Lower leg skin (tissue), 3 donors: ENCODE data around the gene MLST8.

Experiments used
- POLR2A ChIP-seq, 2 donors: fragments of 450-650 bp; IDR thresholded peaks; one replicate each; pipeline ENCODE4 v1.6.1; 2016 to 2017; ENCODE audit warnings: antibody characterized with exemption in 2 of 2, mild to moderate bottlenecking in 1 of 2, moderate library complexity in 1 of 2
- TF ChIP-seq, protein P1 (sequence below), 3 donors: fragments of 450-650 bp; IDR thresholded peaks; one replicate each; pipeline ENCODE4 v1.5.1; 2016; ENCODE audit warnings: antibody characterized with exemption in 3 of 3, mild to moderate bottlenecking in 3 of 3, moderate library complexity in 2 of 3

DNA sequence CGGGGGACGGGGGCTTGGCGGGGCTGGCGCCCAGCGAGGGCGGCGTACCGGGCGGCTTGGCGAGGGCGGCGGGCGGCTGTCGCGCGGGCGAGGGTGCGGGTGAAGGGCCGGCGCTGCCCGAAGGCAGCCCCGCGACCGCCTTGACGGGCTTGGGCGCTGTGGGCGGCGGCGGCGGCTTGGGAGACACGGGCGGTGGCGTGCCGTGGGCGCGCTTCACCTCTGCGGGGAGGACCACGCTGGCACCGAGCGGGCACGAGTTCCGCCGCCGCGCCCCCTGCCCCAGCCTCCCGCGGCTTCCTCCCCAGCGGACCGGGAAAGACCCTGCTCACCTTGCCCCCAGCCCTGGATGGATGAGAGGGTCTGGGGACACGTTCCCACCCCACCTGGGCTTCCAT, 26.1 kb upstream of the MLST8 start:
- TF ChIP-seq, protein P1, sequence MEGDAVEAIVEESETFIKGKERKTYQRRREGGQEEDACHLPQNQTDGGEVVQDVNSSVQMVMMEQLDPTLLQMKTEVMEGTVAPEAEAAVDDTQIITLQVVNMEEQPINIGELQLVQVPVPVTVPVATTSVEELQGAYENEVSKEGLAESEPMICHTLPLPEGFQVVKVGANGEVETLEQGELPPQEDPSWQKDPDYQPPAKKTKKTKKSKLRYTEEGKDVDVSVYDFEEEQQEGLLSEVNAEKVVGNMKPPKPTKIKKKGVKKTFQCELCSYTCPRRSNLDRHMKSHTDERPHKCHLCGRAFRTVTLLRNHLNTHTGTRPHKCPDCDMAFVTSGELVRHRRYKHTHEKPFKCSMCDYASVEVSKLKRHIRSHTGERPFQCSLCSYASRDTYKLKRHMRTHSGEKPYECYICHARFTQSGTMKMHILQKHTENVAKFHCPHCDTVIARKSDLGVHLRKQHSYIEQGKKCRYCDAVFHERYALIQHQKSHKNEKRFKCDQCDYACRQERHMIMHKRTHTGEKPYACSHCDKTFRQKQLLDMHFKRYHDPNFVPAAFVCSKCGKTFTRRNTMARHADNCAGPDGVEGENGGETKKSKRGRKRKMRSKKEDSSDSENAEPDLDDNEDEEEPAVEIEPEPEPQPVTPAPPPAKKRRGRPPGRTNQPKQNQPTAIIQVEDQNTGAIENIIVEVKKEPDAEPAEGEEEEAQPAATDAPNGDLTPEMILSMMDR (IDR thresholded peaks at IDR 0.05), result no peak
- no peak for TF ChIP-seq POLR2A (IDR thresholded peaks at IDR 0.05)
